Activated gamma-delta T cell treated with Interleukin-2 at 50 U/mL for 16 hours (primary cell): ENCODE data around the gene CACNA2D2.
"Not testable (repeated sequence)": the region's sequence is repeated elsewhere in the genome, so short reads cannot be mapped to it uniquely, and the experiment has no call there.

Source experiments
- DNase-seq: peaks from one replicate; pipeline ENCODE4 v3.0.0-alpha.2; 2020

Gene CACNA2D2

GRCh38 chr3:50525987-50526386 is 22.6 kb upstream of the CACNA2D2 start:
- peak; percentile 23 for DNase-seq

DNA sequence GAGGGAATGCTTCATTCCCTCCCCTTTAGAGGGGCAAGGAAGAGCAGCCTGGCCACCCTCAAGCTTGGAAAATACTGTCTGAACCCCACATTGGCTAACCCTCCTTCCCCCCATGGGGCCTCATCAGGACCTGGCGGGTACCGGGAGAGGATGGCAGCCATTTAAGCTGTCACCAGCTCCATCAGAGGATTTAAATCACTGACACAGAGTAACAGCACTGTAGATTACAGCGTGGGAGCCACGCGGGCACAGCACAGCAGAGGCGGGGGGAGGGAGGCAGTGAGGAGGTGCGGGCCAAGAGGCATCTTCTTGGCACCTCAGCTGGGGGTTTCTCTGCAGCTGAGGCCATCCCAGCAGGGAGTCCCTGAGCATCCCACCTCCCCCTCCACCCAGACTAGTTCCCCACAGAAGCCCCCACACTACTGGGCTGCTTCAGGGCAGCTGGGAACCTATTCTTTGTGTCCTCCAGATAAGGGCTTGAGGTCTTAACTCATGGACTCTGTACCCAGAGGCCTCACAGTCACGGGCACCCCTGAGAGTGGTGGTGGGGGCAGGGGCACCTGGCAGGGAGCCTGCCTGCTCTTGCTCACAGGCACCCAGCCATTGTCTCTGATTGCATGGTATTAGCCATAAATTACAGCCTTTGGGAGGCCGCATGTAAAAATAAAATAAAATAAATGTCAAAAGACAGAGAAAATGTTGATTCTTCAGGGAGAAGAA is 21.9 kb upstream of the CACNA2D2 start:
- no peak for DNase-seq

DNA sequence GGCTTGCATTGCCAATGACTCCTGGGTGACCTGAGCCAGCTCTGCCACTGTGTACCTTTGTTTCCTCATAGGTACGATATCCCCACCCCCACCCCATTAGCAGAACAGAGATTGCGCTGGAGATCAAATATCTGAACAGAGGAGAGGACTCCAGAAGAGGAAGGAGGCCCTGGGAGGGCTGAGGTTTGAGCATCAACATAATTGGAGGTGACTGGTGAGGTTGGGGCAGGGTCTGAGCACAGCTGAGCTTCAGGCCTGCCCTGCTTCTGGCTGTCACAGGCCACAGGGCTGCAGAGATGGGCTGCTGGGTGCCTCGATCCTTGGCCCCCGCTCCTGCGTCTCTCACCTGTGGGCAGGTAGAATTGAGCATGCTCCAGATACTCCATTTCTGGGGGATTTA is 21.3 kb upstream of the CACNA2D2 start:
- no peak for DNase-seq

- DNase-seq: no peak
These were observed 19.9 kb upstream of the CACNA2D2 start for GRCh38 chr3:50523279-50523811.

DNA sequence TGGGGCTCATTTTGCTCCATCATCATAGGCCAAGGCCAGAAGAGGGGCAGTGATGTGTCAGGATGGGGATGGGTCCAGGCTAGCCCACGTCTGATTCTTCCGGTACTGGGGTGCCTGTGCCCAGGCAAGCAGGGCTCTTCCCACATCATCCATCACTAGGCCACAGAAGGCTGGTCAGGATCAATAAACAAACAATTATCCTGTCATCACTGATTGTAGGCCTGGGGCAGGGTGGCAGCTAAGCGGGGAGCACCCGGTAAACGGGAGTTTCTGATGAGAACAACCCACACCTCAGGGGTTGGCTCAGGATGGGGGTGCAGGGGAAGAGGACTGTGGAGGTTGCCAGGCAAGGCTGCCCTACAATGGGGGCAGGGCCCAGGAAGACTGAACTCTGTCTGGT is 18.1 kb upstream of the CACNA2D2 start:
- no peak for DNase-seq

- no peak for DNase-seq
These were observed 17.4 kb upstream of the CACNA2D2 start for GRCh38 chr3:50520849-50521248.

DNA sequence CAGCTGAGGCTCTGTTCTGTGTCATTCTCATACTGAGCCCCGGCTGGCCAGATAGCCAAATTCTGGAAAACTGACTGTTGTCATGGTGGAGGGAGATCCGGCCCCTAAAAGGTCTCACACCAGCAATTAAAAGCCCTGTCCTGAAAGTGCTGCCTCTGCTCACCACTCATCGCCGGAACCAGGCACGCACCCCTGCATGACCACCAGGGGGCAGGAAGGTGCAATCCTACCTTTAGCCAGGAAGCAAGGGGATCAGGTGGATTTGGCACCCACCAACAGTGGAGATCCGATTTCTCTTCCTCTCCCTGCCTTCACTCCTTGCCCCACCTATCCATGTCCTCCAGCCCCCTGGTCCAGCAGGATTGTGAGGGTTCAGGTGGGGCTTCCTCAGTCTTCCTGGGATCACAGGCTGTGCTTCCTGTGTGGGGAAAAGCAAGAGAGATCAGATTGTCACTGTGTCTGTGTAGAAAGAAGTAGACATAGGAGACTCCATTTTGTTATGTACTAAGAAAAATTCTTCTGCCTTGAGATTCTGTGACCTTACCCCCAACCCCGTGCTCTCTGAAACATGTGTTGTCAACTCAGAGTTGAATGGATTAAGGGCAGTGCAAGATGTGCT is 16.1 kb upstream of the CACNA2D2 start:
- peak; percentile 73 for DNase-seq

DNA sequence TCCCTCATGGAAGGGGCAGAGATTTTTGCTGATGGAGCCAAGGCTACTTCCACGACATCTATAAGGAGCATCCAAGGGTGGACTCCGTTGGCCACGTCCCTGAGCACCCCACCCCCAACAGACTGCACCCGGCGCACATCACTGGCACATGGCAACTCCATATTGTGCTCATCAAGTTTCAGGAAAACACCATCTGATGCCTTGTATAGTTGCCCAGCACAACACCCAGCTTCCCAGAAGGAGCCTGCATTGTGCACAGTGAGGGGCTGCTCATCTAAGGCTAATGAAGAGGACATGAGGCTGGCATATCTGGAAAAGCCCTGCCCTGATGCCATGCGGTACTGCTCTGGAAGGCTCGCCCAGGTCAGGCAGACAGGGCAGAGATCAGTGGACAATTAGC is 15.0 kb upstream of the CACNA2D2 start:
- no peak for DNase-seq

- DNase-seq: no peak
These were observed 14.3 kb upstream of the CACNA2D2 start for GRCh38 chr3:50517721-50518206.

- no peak for DNase-seq
These were observed 13.0 kb upstream of the CACNA2D2 start for GRCh38 chr3:50516440-50516871.

- DNase-seq: no peak
These were observed 12.4 kb upstream of the CACNA2D2 start for GRCh38 chr3:50515565-50516439.

- DNase-seq: not testable (repeated sequence)
These were observed 9.5 kb upstream of the CACNA2D2 start for GRCh38 chr3:50512908-50513307.

GRCh38 chr3:50512131-50512530 is 8.7 kb upstream of the CACNA2D2 start:
- DNase-seq: no peak

GRCh38 chr3:50510325-50510724 is 6.9 kb upstream of the CACNA2D2 start:
- no peak for DNase-seq

GRCh38 chr3:50509715-50510114 is 6.3 kb upstream of the CACNA2D2 start:
- no peak for DNase-seq

GRCh38 chr3:50508821-50509220 is 5.4 kb upstream of the CACNA2D2 start:
- DNase-seq: no peak

DNA sequence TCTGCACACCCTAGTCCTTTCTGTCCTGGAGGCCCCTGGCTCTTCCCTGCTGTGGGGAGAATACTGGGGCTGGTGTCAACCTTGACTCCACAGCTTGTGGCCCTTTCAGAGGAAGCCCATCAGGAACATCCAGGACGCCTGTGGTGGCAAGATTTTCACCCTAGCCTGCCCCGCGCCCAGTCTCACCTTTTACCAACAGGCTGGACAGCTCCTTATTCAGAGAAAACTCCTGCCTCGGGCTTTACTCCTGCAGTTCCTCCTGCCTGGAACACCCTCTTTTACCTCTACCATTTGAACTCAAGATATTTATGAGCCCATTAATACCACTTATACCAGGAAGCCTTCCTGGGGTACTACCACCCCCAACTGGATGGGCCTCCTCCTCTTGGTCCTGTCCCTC is 2.7 kb upstream of the CACNA2D2 start:
- no peak for DNase-seq

DNA sequence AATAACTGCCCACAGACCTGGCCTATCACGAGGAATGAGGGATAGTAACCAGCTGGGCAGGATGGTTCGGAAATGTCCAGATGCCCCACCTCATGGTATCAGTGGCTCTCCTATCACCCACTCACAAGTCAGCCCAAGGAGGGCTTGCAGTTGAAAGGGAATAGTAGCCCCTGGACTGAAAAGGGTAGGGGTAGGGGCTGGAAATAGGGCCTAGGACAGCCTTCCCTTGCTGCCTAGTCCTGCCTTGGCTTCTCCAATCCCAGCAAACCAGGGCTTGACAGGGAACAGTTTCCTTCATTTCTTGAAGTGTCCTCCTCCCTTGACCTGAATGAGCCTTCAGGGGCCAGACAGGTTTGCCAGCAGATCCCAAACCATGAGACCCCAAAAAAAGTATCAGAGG is 1.2 kb upstream of the CACNA2D2 start:
- DNase-seq: no peak

GRCh38 chr3:50502584-50503423 is 630 bp downstream of the CACNA2D2 start:
- peak; percentile 13 for DNase-seq

- DNase-seq: no peak
These were observed 1.2 kb downstream of the CACNA2D2 start for GRCh38 chr3:50502225-50502583.

- no peak for DNase-seq
These were observed 7.6 kb downstream of the CACNA2D2 start for GRCh38 chr3:50495609-50496423.

DNA sequence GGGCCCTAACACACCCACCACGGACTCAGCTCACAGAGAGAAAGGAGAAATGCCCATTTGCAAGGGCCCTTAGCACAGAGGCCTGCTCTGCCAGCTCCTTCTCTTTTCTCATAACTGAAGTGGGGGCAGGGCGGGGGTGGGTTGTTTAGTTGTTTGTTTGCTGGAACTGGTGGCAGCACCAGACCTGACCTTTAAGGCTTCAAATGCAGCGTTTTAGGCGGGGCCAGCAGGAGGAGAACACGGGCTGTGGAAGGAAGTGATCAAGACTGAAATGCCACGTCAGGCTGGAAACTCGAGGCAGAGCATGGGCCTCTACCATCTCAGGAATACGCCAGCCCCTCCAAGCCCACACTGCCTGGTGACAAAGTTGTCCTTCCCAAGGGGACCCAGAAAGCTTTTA is 9.3 kb downstream of the CACNA2D2 start:
- DNase-seq: no peak
